ENCODE data around the gene MLIP.

MLIP gene

DNA sequence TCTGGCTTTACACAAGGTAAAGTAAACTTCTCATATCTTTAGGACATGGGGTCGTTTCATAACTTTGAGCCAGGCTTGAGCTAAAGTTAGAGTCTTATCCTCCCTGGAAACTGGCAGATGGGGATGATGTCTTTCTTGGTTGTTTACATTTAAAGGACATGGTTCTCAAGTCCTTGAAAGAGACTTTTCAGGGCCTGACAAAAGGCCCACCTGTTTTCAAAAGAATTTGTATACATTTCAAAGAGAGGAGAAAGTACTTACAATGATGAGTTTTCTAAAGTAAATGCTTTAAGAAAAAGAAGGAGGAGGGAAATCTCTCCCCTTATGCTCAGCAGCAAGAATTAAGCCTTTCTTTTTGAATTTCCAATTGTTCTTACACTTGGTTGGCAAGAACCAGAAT lies 151.3 kb downstream of the MLIP start:
- DNase-seq (ENCODE audit: low read depth, low spot score) = no peak

DNA sequence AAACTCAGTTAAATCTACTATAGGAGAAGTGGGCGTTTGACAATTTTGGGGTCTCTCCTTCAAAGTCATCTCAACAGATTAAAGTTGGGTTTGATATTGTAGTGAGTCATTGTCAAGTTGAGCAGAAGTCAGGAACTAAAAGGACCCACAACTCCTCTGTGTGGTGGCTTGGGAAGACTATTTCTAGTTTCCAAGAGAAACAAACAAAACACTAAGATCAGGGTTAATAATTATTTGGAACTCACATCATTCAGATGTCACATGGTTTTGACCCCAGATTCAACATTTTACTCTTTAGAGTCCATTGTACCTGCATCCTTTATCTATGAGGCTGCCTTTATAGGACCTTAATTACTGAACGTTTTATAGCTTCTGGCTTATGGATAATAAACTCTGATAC lies 151.7 kb downstream of the MLIP start:
- DNase-seq (ENCODE audit: low read depth, low spot score) = no peak
- no peak overlapping the region for H3K4me3 ChIP-seq (ENCODE audit: low read length)

More for the DNA sequence above, 151.3 kb downstream of the MLIP start:
- no peak overlapping the region for H3K4me3 ChIP-seq (ENCODE audit: low read length)

DNA sequence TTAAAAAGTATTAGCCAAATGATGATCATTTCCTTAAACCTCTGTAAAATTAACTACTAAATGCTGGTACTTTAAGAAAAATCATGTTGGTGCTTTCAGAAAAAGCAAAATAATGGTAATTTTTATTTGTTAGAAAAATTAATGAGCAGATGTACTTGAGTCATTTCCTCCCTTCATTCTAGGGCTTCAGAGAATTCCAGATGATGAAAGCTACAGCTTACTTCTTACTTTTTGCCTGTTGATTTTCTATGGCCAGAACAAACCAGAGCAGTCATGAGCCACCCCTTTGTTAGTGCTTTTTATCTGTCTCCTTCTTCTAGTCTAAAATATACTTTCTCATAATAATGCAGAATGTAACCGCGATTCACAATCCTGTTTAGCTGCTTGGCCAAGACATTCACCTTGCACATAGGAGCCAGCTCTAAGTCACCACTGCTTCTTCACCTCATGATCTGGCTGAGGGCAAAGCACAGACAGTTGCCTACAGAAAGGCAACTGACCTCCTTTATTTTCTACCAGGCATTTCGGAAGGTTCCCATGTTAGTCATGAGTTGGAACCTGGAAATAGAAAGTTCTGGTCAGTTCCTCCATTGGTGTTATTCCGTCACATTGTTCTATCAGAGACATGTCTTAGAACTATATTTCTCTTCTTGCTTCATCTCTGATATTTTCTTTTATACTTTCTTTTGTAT lies 153.5 kb downstream of the MLIP start:
- no peak overlapping the region for H3K4me3 ChIP-seq (ENCODE audit: low read length)
- DNase-seq (ENCODE audit: low read depth, low spot score) = no peak

DNA sequence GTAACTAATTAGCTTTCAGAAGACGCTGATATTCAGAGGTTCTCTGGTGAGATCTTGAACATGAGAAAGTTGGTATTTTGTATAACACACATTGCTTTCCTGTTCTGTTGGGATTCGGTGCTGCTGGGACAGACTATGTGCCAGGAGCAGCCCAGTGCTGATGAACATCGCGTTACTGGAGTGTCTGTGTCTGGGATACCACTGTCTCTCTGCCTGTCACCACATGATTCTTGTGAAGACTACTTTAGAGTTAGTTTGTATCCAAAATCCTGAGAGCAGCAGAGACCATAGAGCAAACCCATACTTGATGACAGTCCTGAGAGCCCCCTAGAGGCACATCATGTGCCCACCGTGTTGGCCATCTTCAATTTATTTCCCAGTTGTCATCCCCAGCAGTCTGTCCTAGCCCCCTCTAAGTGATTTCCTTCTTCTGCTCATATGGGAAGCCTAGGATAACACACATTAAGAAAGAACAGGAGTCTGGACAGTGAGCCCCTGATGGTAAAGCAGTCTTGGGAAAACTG lies 155.2 kb downstream of the MLIP start:
- no peak overlapping the region for H3K4me3 ChIP-seq (ENCODE audit: low read length)
- no peak for DNase-seq (ENCODE audit: low read depth, low spot score)

DNA sequence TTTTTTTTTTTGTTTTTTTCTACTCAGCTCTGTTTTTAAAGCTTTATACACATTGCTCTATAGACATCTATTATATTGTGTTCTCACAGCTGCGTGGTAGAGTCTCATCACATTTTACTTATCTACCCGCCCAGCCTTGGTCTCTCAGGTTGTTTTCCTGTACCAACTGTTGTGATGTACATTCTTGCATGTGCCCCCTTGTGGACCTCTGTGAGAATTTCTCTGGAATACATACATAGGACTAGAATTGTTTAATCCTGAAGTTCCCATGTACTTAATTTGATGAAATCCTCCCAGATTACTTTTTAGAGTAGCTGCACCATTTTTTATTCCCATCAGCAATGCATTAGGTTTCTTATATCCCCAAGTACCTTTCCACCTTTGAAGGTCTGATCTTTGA lies 156.6 kb downstream of the MLIP start:
- DNase-seq (ENCODE audit: low read depth, low spot score) = peak; percentile 22
- H3K4me3 ChIP-seq (ENCODE audit: low read length) = no peak overlapping the region

DNA sequence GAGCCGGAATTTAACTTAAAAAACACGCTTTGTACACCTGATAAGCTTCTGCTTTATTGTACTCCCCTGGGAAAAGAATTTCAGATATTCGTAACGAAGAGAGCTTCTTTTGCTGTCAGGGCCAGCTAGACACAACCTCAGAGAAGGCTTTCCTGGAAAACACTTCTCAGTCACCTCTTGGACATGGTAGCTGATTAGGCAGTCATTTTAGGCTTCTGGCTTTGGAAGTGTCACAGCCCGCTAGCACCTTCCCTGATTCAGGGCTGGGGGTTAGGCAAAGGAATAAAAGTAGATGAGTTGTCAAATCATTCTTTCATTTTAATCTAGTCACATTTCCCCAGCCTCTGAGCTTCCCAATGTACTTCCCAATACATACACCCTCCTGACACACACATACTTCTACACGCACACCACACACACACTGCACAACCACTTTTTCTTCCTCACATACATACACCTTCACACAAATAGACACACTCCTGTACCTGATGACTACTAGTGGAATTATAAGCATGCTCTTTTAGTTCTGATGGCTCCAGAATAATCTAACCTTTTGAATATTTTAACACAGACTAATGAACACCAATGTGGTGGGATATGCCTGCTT lies 162.1 kb downstream of the MLIP start:
- no peak overlapping the region for H3K4me3 ChIP-seq (ENCODE audit: low read length)
- no peak for DNase-seq (ENCODE audit: low read depth, low spot score)

DNA sequence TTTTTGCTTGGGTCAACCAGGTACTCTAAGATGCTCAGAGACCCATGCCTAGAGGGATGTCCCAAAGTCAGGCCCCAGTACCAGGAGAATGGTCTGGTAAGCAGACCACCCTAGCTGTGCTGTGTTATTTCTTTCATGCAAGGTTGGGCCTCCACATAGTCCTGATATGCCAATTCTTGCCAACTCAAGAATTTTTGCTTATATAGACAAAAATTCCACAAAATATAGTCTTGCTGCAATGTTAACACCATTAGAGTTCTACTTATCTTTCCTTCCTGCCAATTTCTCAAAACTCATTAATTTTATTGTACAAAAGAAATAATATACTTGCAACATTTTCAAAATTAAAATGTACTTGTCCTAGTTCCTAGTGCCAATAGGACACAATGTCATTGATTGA lies 163.1 kb downstream of the MLIP start:
- H3K4me3 ChIP-seq (ENCODE audit: low read length) = no peak overlapping the region
- DNase-seq (ENCODE audit: low read depth, low spot score) = no peak

DNA sequence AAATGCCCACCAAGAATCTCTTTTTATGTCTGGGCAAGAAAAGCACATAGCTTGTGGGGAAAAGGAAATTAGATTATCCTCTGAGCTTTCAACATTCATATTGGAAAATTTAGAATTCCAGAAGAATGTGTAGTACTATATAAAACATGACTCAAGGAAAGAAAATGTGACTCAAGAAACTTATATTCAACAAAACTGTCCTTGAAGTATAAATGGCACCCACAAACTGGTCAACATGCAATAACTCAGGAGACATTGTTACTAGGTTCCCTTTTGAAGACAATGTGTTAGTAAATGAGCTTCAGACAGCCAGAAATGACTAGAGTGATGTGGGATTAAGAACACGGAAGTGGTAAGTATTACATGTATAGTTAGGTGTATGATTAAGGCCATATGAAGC lies 170.9 kb downstream of the MLIP start:
- DNase-seq (ENCODE audit: low read depth, low spot score) = peak; percentile 22
- H3K4me3 ChIP-seq (ENCODE audit: low read length) = no peak overlapping the region

DNA sequence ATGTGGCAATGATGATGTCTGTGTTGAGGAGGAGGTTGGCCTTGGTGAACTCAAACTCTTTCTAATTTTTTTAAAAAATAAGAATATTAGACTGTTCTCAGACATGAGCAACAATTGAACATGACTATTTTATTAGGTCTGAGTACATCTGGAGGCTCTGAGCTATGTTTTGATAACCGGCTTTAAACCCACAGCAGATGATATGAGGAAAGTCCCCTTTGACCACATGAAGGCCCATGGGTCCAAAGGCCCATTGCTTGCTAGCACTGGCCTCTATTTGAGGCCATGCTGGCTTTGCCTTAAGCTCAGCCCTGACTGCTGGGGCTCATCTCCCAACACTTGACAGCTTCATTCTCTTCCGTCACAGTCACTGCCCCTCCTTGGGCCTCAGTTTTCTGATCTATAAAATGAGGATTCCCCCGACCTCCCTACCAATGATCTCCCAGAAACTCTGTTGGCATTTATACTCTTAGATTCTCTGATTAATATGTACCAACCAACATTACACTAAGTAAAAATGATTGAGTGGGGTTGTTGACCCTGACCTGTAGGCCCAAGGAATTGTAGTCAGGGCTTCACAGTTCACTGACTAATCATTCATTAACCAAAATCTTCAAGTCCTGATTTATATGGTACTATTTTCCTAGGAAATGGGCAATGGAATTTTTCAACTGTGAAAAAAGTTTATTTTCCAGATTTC lies 173.1 kb downstream of the MLIP start:
- no peak for DNase-seq (ENCODE audit: low read depth, low spot score)

DNA sequence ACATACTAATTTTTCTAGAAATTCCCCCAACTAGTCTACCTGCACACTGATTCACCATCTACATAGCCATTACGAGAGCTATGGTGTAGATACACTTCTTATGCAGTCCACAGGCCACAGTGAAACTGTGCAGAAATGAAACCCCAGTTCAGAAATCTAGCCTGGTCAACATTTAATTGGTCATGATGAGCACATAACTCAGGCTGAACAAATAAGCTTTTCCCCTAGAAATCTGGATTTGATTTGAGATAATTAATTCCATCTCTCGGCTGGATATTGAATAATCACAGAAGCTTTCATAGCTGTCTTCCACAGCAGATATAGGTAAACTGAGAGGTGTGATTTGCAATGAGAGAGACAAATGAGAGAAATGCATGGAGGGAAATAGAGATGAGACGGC lies 174.4 kb downstream of the MLIP start:
- no peak overlapping the region for H3K4me3 ChIP-seq (ENCODE audit: low read length)
- DNase-seq (ENCODE audit: low read depth, low spot score) = no peak

More for the DNA sequence above, 173.1 kb downstream of the MLIP start:
- H3K4me3 ChIP-seq (ENCODE audit: low read length) = no peak overlapping the region

DNA sequence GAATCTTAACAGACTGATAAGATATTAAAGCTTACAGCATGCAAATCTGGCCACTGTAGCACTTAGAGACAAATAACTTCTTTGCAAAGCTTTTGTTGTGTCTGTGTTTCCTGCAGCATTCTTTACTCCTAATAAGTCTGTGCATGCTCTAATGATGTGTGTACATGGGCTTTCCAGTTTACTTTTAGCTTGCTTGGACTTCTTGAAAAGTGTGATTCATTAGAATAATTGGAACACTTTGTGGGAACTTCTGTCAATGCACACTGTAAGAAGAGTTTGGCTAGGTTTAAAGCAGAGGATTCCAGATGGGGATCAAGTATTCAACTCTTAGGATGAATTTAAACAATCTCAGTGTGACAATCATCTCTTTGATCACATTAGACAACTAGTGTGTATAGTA lies 174.9 kb downstream of the MLIP start:
- DNase-seq (ENCODE audit: low read depth, low spot score) = no peak
- no peak overlapping the region for H3K4me3 ChIP-seq (ENCODE audit: low read length)

DNA sequence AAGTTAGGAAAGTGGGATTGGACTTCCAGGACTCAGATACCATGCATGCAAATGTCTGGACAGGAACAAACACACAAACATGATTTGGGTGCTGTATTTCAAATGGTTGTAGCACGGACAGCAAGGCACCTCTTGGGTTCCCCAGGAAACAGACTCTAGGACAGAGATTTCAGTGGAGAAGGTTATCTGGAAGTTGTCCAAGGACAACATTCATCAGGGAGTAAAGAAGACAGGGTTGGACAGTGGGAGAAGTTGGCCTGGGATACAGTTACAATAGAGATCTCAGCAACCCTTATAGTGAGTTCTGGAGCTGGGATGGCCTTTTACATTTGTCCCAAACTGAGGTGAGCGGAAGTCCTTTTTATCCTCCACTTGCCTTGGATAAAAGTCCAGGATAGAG lies 177.2 kb downstream of the MLIP start:
- no peak for DNase-seq (ENCODE audit: low read depth, low spot score)
- H3K4me3 ChIP-seq (ENCODE audit: low read length) = no peak overlapping the region

DNA sequence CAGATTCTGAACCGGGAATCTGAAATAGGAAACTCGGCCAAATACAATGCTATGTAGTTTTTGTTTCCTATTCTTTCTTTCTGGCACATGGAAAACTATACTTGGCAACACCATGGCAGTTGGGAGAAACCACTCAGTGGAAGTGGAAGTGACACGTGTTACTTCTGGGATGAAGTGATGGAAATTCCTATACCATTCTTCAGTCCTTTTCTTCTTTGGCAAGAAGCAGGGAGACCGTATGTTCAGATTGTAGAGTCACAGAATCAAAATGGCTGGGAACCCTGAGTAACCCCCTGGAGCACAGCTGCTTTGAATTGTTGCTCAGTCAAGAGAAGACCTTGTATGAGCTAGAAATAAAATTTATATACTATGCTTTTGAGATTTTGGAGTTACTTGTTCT lies 178.2 kb downstream of the MLIP start:
- H3K4me3 ChIP-seq (ENCODE audit: low read length) = no peak overlapping the region
- no peak for DNase-seq (ENCODE audit: low read depth, low spot score)

DNA sequence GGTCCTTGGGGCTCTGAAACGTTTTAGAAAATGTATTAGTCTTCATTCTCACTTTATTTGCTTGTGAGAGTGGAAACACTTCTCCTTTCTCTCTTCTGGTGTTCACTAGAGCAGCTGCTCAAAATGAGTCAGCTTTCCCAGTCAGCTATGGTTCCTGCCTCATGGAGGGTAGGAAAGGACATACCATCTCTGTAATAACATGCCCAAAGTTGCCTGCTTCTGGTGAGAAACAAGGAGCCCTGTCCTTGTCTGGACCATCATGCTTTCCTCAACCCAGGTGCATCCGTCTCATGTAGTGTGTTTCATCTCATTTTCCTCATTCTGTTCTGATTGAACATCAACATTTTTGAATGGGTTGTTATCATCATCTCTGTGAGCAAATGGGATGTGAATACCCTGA lies 179.9 kb downstream of the MLIP start:
- no peak overlapping the region for H3K4me3 ChIP-seq (ENCODE audit: low read length)
- no peak for DNase-seq (ENCODE audit: low read depth, low spot score)

DNA sequence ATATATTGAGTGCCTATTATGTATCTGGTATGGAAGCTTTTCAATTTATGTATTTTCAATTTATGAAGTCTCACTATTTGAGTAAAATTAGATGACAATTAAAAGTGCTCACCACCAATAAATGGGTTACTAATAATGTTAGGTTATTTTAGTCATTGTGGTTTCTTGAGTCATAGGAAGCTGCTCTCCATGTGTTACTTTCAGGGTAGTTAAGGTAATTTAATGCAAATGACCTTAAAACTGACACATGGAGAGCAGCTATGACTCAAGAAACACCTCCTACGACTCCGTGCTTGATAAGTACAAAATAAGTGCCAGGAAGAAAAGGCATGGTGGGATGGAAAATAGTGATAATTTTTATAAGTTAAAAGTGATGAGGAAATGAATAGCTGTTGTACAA lies 180.5 kb downstream of the MLIP start:
- no peak for DNase-seq (ENCODE audit: low read depth, low spot score)
- no peak overlapping the region for H3K4me3 ChIP-seq (ENCODE audit: low read length)

DNA sequence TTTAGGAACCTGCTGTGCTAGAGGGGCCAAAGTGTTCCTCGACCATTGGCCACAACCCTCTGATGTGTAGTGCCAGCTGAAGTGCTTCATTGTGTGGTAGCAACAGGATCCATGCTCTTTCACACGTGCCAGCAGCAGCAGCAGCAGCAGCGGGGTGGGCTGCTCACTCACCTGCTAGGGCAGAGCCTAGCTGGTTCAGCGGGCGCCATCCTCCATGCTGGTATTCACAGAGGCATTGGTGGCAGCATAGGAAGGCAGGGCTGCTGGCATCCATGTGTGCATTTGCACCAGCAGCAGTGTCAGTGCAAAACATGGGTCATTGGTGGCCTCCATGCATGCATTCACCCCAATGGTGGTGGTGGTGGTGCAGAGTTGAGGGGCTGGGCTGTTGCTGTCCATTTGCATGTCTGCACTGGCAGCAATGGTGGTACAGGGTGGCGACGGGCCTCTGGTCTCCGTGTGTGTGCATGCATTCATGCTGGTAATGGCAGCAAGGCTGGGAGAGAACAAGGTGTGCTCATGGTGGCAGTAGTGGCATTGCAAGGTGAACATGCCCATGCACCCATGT lies 183.8 kb downstream of the MLIP start:
- DNase-seq (ENCODE audit: low read depth, low spot score) = no peak

DNA sequence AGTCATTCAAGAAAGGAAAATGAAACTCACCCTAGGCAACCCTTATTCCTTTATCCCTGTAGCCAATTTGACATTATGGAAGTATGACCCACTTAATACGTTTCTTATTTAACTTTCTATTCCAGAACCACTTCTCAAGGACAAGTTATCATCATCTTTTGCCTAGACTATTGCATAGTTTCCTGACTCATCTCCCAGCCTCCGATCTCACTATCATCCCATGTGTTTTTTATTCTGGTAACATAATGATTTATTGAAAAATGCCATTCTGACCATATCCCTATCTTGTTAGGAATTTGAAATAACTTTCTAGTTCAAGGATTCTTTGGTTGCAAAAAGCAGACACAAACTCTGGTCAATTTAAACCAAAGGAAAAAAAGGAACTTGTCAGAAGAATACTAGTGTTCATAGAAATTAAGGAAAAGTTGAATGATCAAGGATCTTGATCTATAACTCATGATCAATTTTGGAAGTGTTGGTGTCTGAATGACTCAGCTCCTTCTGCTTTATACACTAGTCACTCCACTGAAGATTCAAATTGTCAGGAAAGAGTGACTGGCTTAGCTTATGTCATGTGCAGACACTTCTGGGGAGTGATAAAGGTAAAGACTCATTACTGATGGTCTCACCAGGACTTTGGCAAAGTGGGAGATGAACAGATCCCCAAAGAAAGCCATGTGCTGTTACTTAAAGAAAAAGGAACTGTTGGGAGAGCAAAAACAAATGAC lies 188.5 kb downstream of the MLIP start:
- no peak overlapping the region for H3K4me3 ChIP-seq (ENCODE audit: low read length)
- DNase-seq (ENCODE audit: low read depth, low spot score) = no peak

More for the DNA sequence above, 183.8 kb downstream of the MLIP start:
- H3K4me3 ChIP-seq (ENCODE audit: low read length) = no peak overlapping the region

DNA sequence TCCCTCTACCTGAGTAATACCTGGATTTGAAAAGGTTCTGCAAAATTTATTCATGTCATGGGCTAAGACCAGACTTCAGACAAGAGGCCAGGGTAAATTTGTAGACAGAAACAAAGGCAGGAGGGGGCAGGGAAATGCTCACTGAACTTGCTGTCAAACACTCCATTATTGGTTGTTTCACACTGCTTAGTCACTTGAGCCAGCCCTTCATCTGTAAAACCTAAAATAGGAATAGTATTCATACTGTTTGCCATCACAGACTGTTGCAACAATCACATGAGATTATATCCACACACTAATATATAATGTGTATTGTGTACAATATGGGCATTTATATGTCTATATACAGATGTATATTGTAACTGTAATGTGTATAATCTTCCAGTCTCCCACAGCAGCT lies 190.5 kb downstream of the MLIP start:
- no peak for DNase-seq (ENCODE audit: low read depth, low spot score)
- H3K4me3 ChIP-seq (ENCODE audit: low read length) = no peak overlapping the region

DNA sequence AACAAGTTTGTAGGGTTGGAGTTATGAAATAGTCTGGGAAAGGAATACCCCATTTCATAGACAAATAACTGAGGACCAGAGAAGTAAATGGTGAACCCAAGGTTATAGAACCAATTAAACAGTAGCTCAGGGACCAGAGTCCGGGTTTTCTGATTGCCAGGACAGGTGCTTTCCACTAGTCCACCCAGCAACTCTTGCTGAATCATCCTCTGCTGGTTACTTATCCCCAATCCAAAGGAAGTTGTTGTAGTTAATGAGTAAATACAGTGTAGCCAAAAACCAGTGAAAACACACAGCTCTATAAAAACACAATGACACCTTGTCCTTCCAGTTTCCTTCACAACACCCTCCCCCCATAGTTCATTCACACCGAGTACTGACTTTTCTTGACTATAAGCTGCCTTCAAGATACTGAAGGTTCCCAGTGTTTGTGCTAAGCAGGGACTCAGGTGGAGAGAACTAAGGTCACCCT lies 196.2 kb downstream of the MLIP start:
- H3K4me3 ChIP-seq (ENCODE audit: low read length) = no peak overlapping the region
- no peak for DNase-seq (ENCODE audit: low read depth, low spot score)
